ENCODE results near the gene KCNH1. TPM values are rescaled to one million over a fixed set of nuclear protein-coding genes. Genes with fewer than 3 reads are reported as not detected.

KCNH1 gene
- polyA plus RNA-seq, 2 of the 4 experiments (the other 2 are of a cell fraction) = 5.1 to 7.9 TPM

DNA sequence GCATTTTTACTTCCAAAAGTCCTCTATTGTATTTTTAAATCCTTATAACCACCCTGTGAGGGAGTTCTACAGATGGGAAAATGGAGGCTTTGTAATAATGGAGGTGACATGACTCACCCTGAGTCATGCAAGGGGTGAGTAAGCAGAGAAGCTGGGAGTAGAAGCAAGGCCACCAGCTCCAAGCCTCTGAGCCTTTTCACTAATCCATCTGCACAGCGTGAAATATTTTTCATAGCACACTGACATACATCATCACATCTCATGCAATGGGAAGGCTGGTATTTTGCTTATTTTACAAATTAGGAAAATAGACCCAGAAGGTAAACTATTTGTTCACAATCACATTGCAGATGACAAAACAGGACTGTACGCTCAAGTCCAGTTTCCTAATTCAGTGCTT lies 96.9 kb downstream of the KCNH1 start:
- ChIA-PET POLR2A (interaction anchor here (0.7 to 0.8 kb wide), 3 partner anchors 23 to 351 kb away, joined by 5 to 8 read pairs (median 6); no protein-coding TSS in a partner anchor), CTCF (interaction anchor here (1.5 kb wide), 1 partner anchor 97 kb away, joined by 10 read pairs; the partner anchor contains the start of gene KCNH1)
- peak overlapping the region; percentile 71 to 86 for H3K27ac ChIP-seq
- H3K4me2 ChIP-seq = peak overlapping the region; percentile 64
- peak; percentile 75 to 85 for DNase-seq (ENCODE audit: low read depth in 1 of 2, low spot score in 1 of 2)
- WGBS (ENCODE audit: missing lambda C conversion rate) = 1% methylated on average over 2 of the region's 2 CpGs
- H3K4me3 ChIP-seq = no peak overlapping the region
- peak; percentile 99 to 100 for ATAC-seq
- peaks cover 17% of the 10 kb centered on the region for H3K4me1 ChIP-seq
- H3K9me3 ChIP-seq = no peaks in the 10 kb centered on the region
- FAIRE-seq = peak; percentile 39
- TF ChIP-seq HOXA7 (CRISPR knock-in tag; IDR thresholded peaks at IDR 0.05) = no peak
- no peak for TF ChIP-seq KDM1A (IDR thresholded peaks at IDR 0.05; ENCODE audit: low read depth)
- peak; percentile 70; the same call in 1 of the 2 replicates for TF ChIP-seq GATA3 (IDR thresholded peaks at IDR 0.05; ENCODE audit: borderline replicate concordance)
- no peak for TF ChIP-seq CHD4 (IDR thresholded peaks at IDR 0.05; ENCODE audit: borderline replicate concordance)
- no peak for TF ChIP-seq NR3C1 (IDR thresholded peaks at IDR 0.05)
- peak; percentile 70 for TF ChIP-seq MAFK (IDR thresholded peaks at IDR 0.05; ENCODE audit: partially characterized antibody)
- TF ChIP-seq, protein P1, sequence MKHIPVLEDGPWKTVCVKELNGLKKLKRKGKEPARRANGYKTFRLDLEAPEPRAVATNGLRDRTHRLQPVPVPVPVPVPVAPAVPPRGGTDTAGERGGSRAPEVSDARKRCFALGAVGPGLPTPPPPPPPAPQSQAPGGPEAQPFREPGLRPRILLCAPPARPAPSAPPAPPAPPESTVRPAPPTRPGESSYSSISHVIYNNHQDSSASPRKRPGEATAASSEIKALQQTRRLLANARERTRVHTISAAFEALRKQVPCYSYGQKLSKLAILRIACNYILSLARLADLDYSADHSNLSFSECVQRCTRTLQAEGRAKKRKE (CRISPR knock-in tag; IDR thresholded peaks at IDR 0.05; ENCODE audit: low read depth) = no peak
- no peak for TF ChIP-seq TFCP2L1 (CRISPR knock-in tag; IDR thresholded peaks at IDR 0.05)
- TF ChIP-seq EHF (CRISPR knock-in tag; IDR thresholded peaks at IDR 0.05) = no peak
- no peak for TF ChIP-seq FOXS1 (CRISPR knock-in tag; IDR thresholded peaks at IDR 0.05)
- TF ChIP-seq JUN (IDR thresholded peaks at IDR 0.05) = peak; percentile 29 to 62; a peak in 2 of 5 replicates
- TF ChIP-seq, protein P2, sequence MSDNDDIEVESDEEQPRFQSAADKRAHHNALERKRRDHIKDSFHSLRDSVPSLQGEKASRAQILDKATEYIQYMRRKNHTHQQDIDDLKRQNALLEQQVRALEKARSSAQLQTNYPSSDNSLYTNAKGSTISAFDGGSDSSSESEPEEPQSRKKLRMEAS (IDR thresholded peaks at IDR 0.05) = peak; percentile 65
- TF ChIP-seq, protein P3, sequence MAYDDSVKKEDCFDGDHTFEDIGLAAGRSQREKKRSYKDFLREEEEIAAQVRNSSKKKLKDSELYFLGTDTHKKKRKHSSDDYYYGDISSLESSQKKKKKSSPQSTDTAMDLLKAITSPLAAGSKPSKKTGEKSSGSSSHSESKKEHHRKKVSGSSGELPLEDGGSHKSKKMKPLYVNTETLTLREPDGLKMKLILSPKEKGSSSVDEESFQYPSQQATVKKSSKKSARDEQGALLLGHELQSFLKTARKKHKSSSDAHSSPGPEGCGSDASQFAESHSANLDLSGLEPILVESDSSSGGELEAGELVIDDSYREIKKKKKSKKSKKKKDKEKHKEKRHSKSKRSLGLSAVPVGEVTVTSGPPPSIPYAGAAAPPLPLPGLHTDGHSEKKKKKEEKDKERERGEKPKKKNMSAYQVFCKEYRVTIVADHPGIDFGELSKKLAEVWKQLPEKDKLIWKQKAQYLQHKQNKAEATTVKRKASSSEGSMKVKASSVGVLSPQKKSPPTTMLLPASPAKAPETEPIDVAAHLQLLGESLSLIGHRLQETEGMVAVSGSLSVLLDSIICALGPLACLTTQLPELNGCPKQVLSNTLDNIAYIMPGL (CRISPR knock-in tag; IDR thresholded peaks at IDR 0.05; ENCODE audit: borderline replicate concordance) = no peak
- TF ChIP-seq, protein P4, sequence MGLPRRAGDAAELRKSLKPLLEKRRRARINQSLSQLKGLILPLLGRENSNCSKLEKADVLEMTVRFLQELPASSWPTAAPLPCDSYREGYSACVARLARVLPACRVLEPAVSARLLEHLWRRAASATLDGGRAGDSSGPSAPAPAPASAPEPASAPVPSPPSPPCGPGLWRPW (IDR thresholded peaks at IDR 0.05) = no peak
- TF ChIP-seq FOSB (CRISPR knock-in tag; IDR thresholded peaks at IDR 0.05) = no peak
- TF ChIP-seq, protein P5, sequence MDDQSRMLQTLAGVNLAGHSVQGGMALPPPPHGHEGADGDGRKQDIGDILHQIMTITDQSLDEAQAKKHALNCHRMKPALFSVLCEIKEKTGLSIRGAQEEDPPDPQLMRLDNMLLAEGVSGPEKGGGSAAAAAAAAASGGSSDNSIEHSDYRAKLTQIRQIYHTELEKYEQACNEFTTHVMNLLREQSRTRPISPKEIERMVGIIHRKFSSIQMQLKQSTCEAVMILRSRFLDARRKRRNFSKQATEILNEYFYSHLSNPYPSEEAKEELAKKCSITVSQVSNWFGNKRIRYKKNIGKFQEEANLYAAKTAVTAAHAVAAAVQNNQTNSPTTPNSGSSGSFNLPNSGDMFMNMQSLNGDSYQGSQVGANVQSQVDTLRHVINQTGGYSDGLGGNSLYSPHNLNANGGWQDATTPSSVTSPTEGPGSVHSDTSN (IDR thresholded peaks at IDR 0.05) = no peak
- no peak for TF ChIP-seq PHF8 (IDR thresholded peaks at IDR 0.05; ENCODE audit: borderline replicate concordance, low read depth)
- TF ChIP-seq KDM5A (IDR thresholded peaks at IDR 0.05) = no peak
- TF ChIP-seq NPAS2 (CRISPR knock-in tag; IDR thresholded peaks at IDR 0.05; ENCODE audit: borderline replicate concordance) = no peak
- peak in 1 of 2 experiments; percentile 66; a peak in 1 of 4 replicates for TF ChIP-seq CEBPB (IDR thresholded peaks at IDR 0.05)
- TF ChIP-seq SREBF2 (IDR thresholded peaks at IDR 0.05) = no peak
- no peak for TF ChIP-seq NFE2L2 (conservative IDR thresholded peaks at IDR 0.05; ENCODE audit: low read length)
- TF ChIP-seq JUNB (IDR thresholded peaks at IDR 0.05) = peak; percentile 98
- TF ChIP-seq EP300 (IDR thresholded peaks at IDR 0.05) = peak in 1 of 2 experiments; percentile 27; a peak in 1 of 5 replicates
- peak; percentile 5; the same call in 1 of the 2 replicates for TF ChIP-seq HOXB13 (CRISPR knock-in tag; IDR thresholded peaks at IDR 0.05; ENCODE audit: low read depth)
- 0 out of 5 replicates have a peak, but pooled peaks of 1 of the 2 experiments have one; percentile 1 for TF ChIP-seq RAD21 (conservative IDR thresholded peaks at IDR 0.05 in 1 of 2, IDR thresholded peaks at IDR 0.05 in 1 of 2)
- TF ChIP-seq MAZ (IDR thresholded peaks at IDR 0.05; ENCODE audit: borderline replicate concordance, low read depth, low read length) = no peak
- TF ChIP-seq FOSL2 (IDR thresholded peaks at IDR 0.05) = peak; percentile 100
- TF ChIP-seq FOSL2 (CRISPR knock-in tag; IDR thresholded peaks at IDR 0.05) = peak; percentile 98

Measured in A549 (cell line).